GM21367 (cell line): ENCODE results near the gene PXYLP1.
A peak's percentile ranks its signal among the peaks of the same experiment; 100 is the strongest.

Experiments used
- ATAC-seq: cut with Tn5 transposase; IDR thresholded peaks from one replicate; pipeline ENCODE4 v1.9.1; 2021; ENCODE audit not compliant: unreplicated experiment

Gene PXYLP1

GRCh38 chr3:141271279-141272030, 39.8 kb downstream of the PXYLP1 start:
- ATAC-seq, result no peak

GRCh38 chr3:141272906-141273662, 41.5 kb downstream of the PXYLP1 start:
- no peak for ATAC-seq

- no peak for ATAC-seq
Measured at GRCh38 chr3:141273700-141274410, 42.2 kb downstream of the PXYLP1 start.

GRCh38 chr3:141274411-141275031, 42.9 kb downstream of the PXYLP1 start:
- ATAC-seq, result no peak

GRCh38 chr3:141275032-141275422, 43.4 kb downstream of the PXYLP1 start:
- peak; percentile 46 for ATAC-seq

GRCh38 chr3:141275511-141275910, 43.9 kb downstream of the PXYLP1 start:
- ATAC-seq, result no peak

- no peak for ATAC-seq
Measured at GRCh38 chr3:141275973-141276372, 44.3 kb downstream of the PXYLP1 start.

GRCh38 chr3:141276398-141276797, 44.8 kb downstream of the PXYLP1 start:
- ATAC-seq, result no peak

- ATAC-seq, result no peak
Measured at GRCh38 chr3:141277451-141277850, 45.8 kb downstream of the PXYLP1 start.

GRCh38 chr3:141278196-141279076, 46.8 kb downstream of the PXYLP1 start:
- no peak for ATAC-seq

GRCh38 chr3:141279077-141279967, 47.7 kb downstream of the PXYLP1 start:
- peak; percentile 61 for ATAC-seq

- no peak for ATAC-seq
Measured at GRCh38 chr3:141280086-141280485, 48.5 kb downstream of the PXYLP1 start.

- no peak for ATAC-seq
Measured at GRCh38 chr3:141280690-141281089, 49.1 kb downstream of the PXYLP1 start.

- ATAC-seq, result no peak
Measured at GRCh38 chr3:141285570-141285969, 53.9 kb downstream of the PXYLP1 start.

GRCh38 chr3:141286856-141287255, 55.2 kb downstream of the PXYLP1 start:
- ATAC-seq, result no peak

- ATAC-seq, result no peak
Measured at GRCh38 chr3:141287326-141287725, 55.7 kb downstream of the PXYLP1 start.

GRCh38 chr3:141288336-141288990, 56.8 kb downstream of the PXYLP1 start:
- no peak for ATAC-seq

GRCh38 chr3:141289228-141289772, 57.7 kb downstream of the PXYLP1 start:
- ATAC-seq, result no peak
